ENCODE measurements around the gene ARMCX5. TPM values are rescaled to one million over a fixed set of nuclear protein-coding genes. Genes with fewer than 3 reads are reported as not detected.

Gene ARMCX5
- total and polyA plus RNA-seq, 2 of the 8 experiments (the other 6 are each of a cell fraction or from before 2014, with no cell fraction given) = 8.6 to 10.9 TPM

DNA sequence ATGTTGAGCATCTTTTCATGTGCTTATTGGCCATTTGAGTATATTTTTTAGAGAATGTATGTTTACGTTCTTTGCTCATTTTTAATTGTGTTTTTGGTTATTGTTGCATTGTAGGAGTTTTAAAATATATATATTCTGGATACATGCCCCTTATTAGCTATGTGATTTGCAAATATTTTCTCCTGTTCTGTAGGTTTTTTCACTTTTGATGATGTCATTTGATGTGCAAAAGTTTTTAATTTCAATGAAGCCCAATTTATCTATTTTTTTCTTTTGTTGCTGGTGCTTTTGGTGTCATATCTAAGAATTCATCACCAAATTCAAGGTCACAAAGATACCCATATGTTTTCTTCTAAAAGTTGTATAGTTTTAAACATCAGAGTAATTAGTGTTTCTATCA lies 6.8 kb downstream of the ARMCX5 start:
- H3K4ac ChIP-seq (replicated peaks; ENCODE audit: insufficient read length, low read depth, low read length) = no peak overlapping the region
- H3K18ac ChIP-seq (ENCODE audit: extremely low read depth, low read length) = no peak overlapping the region
- H3K9ac ChIP-seq (replicated peaks in 1 of 4; ENCODE audit: extremely low read depth in 1 of 4, low read depth in 3 of 4, low read length in 3 of 4) = no peak overlapping the region
- H3K79me1 ChIP-seq (ENCODE audit: low read depth, low read length) = no peaks in the 10 kb centered on the region
- H2BK120ac ChIP-seq (replicated peaks; ENCODE audit: low read depth, low read length) = no peak overlapping the region
- ChIA-PET POLR2A (ENCODE audit: partially characterized antibody) (no interaction called here), CTCF (ENCODE audit: partially characterized antibody) (no interaction called here)
- FAIRE-seq (no peak), DNase-seq (ENCODE audit: low read depth in 1 of 2, low spot score in 2 of 2) (no peak)
- H3K27ac ChIP-seq (ENCODE audit: low read depth, low read length) = no peak overlapping the region
- no peak overlapping the region for H2AFZ ChIP-seq (ENCODE audit: low read length)
- H4K8ac ChIP-seq (ENCODE audit: extremely low read depth, insufficient read depth, low read length) = no peak overlapping the region
- no peaks in the 10 kb centered on the region for H3K9me3 ChIP-seq (ENCODE audit: insufficient read depth in 2 of 2, low read depth in 1 of 2, low read length in 1 of 2)
- no peaks in the 10 kb centered on the region for H3K4me1 ChIP-seq (replicated peaks in 1 of 4; ENCODE audit: control insufficient read depth in 3 of 4, insufficient read depth in 4 of 4, low read length in 3 of 4)
- TF ChIP-seq POLR2A (IDR thresholded peaks at IDR 0.05; ENCODE audit: control extremely low read depth in 1 of 2, low read depth in 2 of 2, low read length in 2 of 2) = no peak
- no peak for TF ChIP-seq CBX8 (IDR thresholded peaks at IDR 0.05; ENCODE audit: borderline replicate concordance, low read depth, low read length)
- no peak for TF ChIP-seq BCL11A (IDR thresholded peaks at IDR 0.05; ENCODE audit: low read depth in 2 of 2, low read length in 2 of 2)
- TF ChIP-seq SIN3A (conservative IDR thresholded peaks at IDR 0.05 in 1 of 2, IDR thresholded peaks at IDR 0.05 in 1 of 2; ENCODE audit: low read depth in 1 of 2, low read length in 2 of 2) = no peak
- TF ChIP-seq ZNF274 (IDR thresholded peaks at IDR 0.05; ENCODE audit: borderline replicate concordance, extremely low read depth, low read length) = no peak
- TF ChIP-seq KDM4A (IDR thresholded peaks at IDR 0.05; ENCODE audit: low read depth, low read length, severe bottlenecking) = no peak
- TF ChIP-seq CHD2 (IDR thresholded peaks at IDR 0.05; ENCODE audit: low read length) = no peak
- no peak overlapping the region for H3K14ac ChIP-seq (ENCODE audit: insufficient read length)
- H2BK15ac ChIP-seq (ENCODE audit: low read length) = no peak overlapping the region
- H2BK5ac ChIP-seq (ENCODE audit: low read depth, low read length) = no peak overlapping the region
- no peaks in the 10 kb centered on the region for H3K27me3 ChIP-seq (replicated peaks in 1 of 4; ENCODE audit: control insufficient read depth in 3 of 4, extremely low read depth in 1 of 4, insufficient read depth in 3 of 4, low read length in 3 of 4)
- no peak overlapping the region for H3K23ac ChIP-seq (ENCODE audit: insufficient read length)
- H4K91ac ChIP-seq (replicated peaks; ENCODE audit: insufficient read length, low read length) = no peak overlapping the region
- 82% methylated on average over 1 of the region's 1 CpG; no CpG with 5 or more reads in 1 of the 2 experiments for WGBS, 2 experiments (ENCODE audit: extremely low coverage in 1 of 2, insufficient coverage in 1 of 2, insufficient read length in 1 of 2, insufficient replicate concordance in 2 of 2, low coverage in 1 of 2, low lambda C conversion rate in 2 of 2, missing lambda C conversion rate in 1 of 2)
- no peak overlapping the region for H2BK20ac ChIP-seq (ENCODE audit: low read length)
- peaks cover 0 to 12% (median 3%) of the 10 kb centered on the region in 4 experiments; a peak in 5 of 8 replicates for H3K36me3 ChIP-seq (ENCODE audit: control insufficient read depth in 2 of 4, insufficient read depth in 4 of 4, low read length in 3 of 4)
- peaks cover 0 to 4% of the 10 kb centered on the region in 2 experiments; a peak in 2 of 4 replicates for H3K79me2 ChIP-seq (ENCODE audit: control insufficient read depth in 1 of 2, insufficient read depth in 2 of 2, low read length in 2 of 2)
- no peak overlapping the region for H3K56ac ChIP-seq (replicated peaks; ENCODE audit: insufficient read length, low read depth, low read length)
- H4K5ac ChIP-seq (ENCODE audit: insufficient read length, low read depth, low read length) = no peak overlapping the region
- no peaks in the 10 kb centered on the region for H3K23me2 ChIP-seq (ENCODE audit: low read depth, low read length)
- H4K20me1 ChIP-seq (replicated peaks in 1 of 2; ENCODE audit: control insufficient read depth in 1 of 2, insufficient read depth in 2 of 2, low read length in 2 of 2) = no peaks in the 10 kb centered on the region
- no peak overlapping the region for H3K4me2 ChIP-seq (ENCODE audit: insufficient read depth in 1 of 2, low read depth in 2 of 2, low read length in 2 of 2)
- H2AK5ac ChIP-seq (ENCODE audit: low read depth, low read length) = no peak overlapping the region
- no peak overlapping the region for H2BK12ac ChIP-seq (ENCODE audit: low read depth, low read length)
- no peak overlapping the region for H3K4me3 ChIP-seq (ENCODE audit: extremely low read depth in 1 of 4, insufficient read depth in 2 of 4, low read depth in 3 of 4, low read length in 4 of 4)

Measured in H1 (cell line).